Measurements from ENCODE around the gene DGKD.

DNA sequence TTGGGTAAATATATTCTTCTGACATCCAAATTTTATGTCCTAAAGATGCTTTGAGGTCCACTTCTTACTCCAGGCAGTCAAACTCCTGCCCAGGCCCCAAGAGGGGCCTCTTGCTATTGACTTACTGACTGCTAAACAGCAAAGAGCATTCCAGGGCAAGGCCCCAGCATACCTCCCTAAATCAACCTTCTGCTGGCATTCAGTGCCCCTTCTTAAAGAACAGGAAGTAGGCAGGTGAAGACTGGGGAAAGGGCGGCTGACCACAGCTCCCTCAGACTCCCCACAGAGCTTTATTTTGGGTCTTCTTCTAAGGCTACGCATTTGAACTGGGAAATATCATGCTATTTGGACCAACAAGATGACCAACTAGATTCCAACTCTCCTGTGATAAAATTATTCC is 143.4 kb downstream of the DGKD start:
- TF ChIP-seq POLR2A (IDR thresholded peaks at IDR 0.05) = no peak
- TF ChIP-seq, protein P1, sequence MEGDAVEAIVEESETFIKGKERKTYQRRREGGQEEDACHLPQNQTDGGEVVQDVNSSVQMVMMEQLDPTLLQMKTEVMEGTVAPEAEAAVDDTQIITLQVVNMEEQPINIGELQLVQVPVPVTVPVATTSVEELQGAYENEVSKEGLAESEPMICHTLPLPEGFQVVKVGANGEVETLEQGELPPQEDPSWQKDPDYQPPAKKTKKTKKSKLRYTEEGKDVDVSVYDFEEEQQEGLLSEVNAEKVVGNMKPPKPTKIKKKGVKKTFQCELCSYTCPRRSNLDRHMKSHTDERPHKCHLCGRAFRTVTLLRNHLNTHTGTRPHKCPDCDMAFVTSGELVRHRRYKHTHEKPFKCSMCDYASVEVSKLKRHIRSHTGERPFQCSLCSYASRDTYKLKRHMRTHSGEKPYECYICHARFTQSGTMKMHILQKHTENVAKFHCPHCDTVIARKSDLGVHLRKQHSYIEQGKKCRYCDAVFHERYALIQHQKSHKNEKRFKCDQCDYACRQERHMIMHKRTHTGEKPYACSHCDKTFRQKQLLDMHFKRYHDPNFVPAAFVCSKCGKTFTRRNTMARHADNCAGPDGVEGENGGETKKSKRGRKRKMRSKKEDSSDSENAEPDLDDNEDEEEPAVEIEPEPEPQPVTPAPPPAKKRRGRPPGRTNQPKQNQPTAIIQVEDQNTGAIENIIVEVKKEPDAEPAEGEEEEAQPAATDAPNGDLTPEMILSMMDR (IDR thresholded peaks at IDR 0.05) = no peak
